Measurements from ENCODE around the gene TAOK3. TPM values are rescaled to one million over a fixed set of nuclear protein-coding genes. Genes with fewer than 3 reads are reported as not detected.

TAOK3 gene
- total and polyA plus RNA-seq, 12 donors: 10.7 to 55.3 (median 29.8) TPM

- no peak for DNase-seq
- no peaks in the 10 kb centered on the region for H3K9me3 ChIP-seq (replicated peaks in 1 of 3)
- TF ChIP-seq CTCF (IDR thresholded peaks at IDR 0.05) (no peak), POLR2A (IDR thresholded peaks at IDR 0.05) (no peak)
- H3K27ac ChIP-seq: no peak overlapping the region
- H3K27me3 ChIP-seq: no peaks in the 10 kb centered on the region
- intact Hi-C loops (cut with DNase I): no loop called here
- no peaks in the 10 kb centered on the region for H3K36me3 ChIP-seq (replicated peaks in 1 of 2)
- peaks cover 0 to 36% of the 10 kb centered on the region in 2 donors for H3K4me1 ChIP-seq (replicated peaks in 1 of 2)
- no peak overlapping the region for H3K4me3 ChIP-seq
Measured at GRCh38 chr12:118326991-118327390, 45.7 kb downstream of the TAOK3 start.

- TF ChIP-seq POLR2A (IDR thresholded peaks at IDR 0.05) (no peak), CTCF (IDR thresholded peaks at IDR 0.05) (no peak)
- intact Hi-C loops (cut with DNase I): no loop called here
- no peak for DNase-seq
- H3K4me1 ChIP-seq (replicated peaks in 1 of 2): peaks cover 0 to 26% of the 10 kb centered on the region in 2 donors
- H3K36me3 ChIP-seq (replicated peaks in 1 of 2): no peaks in the 10 kb centered on the region
- no peak overlapping the region for H3K4me3 ChIP-seq
- H3K9me3 ChIP-seq (replicated peaks in 1 of 3): no peaks in the 10 kb centered on the region
- 73 to 89% (median 79%) methylated on average over 2 of the region's 2 CpGs for WGBS, 4 donors
- H3K27me3 ChIP-seq: no peaks in the 10 kb centered on the region
- H3K27ac ChIP-seq: no peak overlapping the region
Measured at GRCh38 chr12:118325081-118325480, 47.6 kb downstream of the TAOK3 start.

GRCh38 chr12:118319627-118320026, 53.1 kb downstream of the TAOK3 start:
- H3K27me3 ChIP-seq: no peaks in the 10 kb centered on the region
- DNase-seq: no peak
- no peak overlapping the region for H3K4me3 ChIP-seq
- H3K36me3 ChIP-seq (replicated peaks in 1 of 2): no peaks in the 10 kb centered on the region
- TF ChIP-seq POLR2A (IDR thresholded peaks at IDR 0.05): no peak
- no peak for TF ChIP-seq CTCF (IDR thresholded peaks at IDR 0.05)
- 87 to 94% (median 92%) methylated on average over 3 of the region's 3 CpGs for WGBS, 4 donors
- H3K27ac ChIP-seq: no peak overlapping the region
- H3K9me3 ChIP-seq (replicated peaks in 1 of 3): no peaks in the 10 kb centered on the region
- intact Hi-C loops (cut with DNase I): no loop called here
- H3K4me1 ChIP-seq (replicated peaks in 1 of 2): peaks cover 0 to 9% of the 10 kb centered on the region in 2 donors

GRCh38 chr12:118318744-118319143, 54.0 kb downstream of the TAOK3 start:
- H3K4me1 ChIP-seq (replicated peaks in 1 of 2): peaks cover 0 to 9% of the 10 kb centered on the region in 2 donors
- H3K4me3 ChIP-seq: no peak overlapping the region
- intact Hi-C loops (cut with DNase I): no loop called here
- TF ChIP-seq CTCF (IDR thresholded peaks at IDR 0.05): no peak
- H3K27ac ChIP-seq: no peak overlapping the region
- H3K9me3 ChIP-seq (replicated peaks in 1 of 3): no peaks in the 10 kb centered on the region
- no peaks in the 10 kb centered on the region for H3K27me3 ChIP-seq
- DNase-seq: no peak
- H3K36me3 ChIP-seq (replicated peaks in 1 of 2): no peaks in the 10 kb centered on the region
- WGBS, 4 donors: 87 to 100% (median 100%) methylated on average over 1 of the region's 1 CpG
